CD4-positive, alpha-beta T cell treated with Interleukin-12 subunit alpha and Interleukin-12 subunit beta, for 1 hour (primary cell): ENCODE results near the gene RNU6-8.

Experiments used
- DNase-seq: peaks from one replicate; pipeline ENCODE4 v3.0.0-alpha.2; 2020

The RNU6-8 gene

GRCh38 chr14:32203928-32204357, 874 bp upstream of the RNU6-8 start:
- peak; percentile 15 for DNase-seq

- DNase-seq, result peak; percentile 21
Measured at GRCh38 chr14:32202491-32202997, 525 bp downstream of the RNU6-8 start.

GRCh38 chr14:32201816-32202490, 1.1 kb downstream of the RNU6-8 start, which contains the start of gene RNU6-7:
Gene RNU6-7, plus strand, starts transcription at chr14:32202045.
- peak; percentile 48 for DNase-seq

DNA sequence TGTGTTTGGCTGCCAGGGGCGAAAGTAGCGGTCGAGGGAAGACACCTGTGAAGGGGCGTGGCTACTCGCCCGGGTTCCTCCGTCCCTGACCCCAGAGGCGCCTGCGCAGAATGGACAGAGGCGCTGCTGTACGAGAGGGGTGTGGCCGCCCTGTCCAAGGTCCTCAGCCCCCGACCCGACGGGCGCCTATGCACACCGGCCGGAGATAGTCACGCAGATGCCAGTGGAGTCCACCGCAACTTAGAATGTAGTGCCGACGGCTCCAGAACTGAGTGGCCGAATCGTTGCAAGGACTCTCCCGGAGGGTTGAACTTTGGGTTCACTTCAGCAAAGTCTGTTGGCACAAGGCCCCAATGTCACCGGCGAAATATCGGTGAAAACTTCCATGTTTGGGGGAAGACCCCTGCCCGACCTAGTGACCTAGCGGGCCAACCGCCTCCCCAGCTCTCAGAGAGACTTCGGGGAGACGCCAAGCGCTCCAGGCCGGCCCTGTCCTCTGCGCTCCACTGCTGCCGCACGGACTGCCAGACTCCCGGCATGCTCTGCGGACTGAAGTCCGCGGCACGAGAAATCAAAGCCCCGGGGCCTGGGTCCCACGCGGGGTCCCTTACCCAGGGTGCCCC, 1.8 kb downstream of the RNU6-8 start:
- DNase-seq, result peak; percentile 80

DNA sequence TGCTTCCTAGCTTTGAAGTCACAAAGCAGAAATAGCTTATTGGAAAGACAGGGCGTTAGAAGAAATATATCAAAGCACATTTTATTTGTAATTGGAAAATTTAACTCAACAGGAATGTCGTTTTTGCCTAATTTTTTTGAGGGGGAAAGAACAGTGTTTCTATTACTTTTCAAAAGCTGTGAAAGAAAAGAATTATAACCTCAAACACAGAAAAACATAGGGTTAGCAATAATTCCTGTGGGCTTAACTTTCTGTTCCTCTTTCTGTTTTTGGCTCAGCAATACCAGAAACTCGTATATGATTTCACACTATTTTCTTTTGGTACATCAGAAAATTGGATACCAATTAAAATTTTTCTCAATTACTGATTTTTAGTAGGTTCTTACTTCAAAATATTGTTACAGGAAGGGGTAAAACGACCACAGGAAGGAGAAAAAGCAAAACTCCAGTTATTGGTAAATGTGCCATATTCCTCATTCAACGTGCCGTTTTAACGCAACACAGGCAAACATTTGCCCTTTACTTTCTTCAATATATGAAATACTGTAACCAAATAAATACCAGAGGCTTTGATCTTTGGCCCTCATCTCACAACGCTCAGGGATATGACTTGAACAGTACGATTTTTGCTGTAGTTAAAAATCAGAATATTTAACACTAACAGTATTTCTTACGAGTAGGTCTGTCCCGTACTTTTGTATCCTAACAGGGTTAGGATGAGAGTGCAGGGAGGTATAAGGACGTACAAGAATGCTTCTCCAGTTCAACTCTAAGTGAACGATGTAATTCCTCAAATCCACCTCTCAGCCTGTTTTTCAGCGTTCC, 2.5 kb downstream of the RNU6-8 start:
- DNase-seq, result no peak

DNA sequence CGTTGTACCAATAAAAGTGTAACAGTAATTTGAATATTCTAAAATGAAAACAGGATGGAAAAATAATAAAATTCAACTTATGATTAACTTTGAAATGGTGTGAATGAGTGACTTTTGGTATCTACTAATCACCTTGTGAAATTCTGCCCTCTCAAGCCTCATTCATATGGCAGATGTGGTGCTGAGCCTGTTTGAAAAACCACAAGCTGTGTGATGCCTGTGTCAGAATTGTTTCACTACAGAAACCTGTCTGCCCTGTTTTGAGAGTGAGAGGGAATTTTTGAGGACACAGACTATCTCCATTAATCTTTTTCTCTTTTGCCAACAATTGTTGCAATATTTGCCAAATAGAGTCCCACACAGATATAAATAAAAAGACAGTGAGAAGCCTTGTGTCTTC, 5.2 kb downstream of the RNU6-8 start:
- no peak for DNase-seq

DNA sequence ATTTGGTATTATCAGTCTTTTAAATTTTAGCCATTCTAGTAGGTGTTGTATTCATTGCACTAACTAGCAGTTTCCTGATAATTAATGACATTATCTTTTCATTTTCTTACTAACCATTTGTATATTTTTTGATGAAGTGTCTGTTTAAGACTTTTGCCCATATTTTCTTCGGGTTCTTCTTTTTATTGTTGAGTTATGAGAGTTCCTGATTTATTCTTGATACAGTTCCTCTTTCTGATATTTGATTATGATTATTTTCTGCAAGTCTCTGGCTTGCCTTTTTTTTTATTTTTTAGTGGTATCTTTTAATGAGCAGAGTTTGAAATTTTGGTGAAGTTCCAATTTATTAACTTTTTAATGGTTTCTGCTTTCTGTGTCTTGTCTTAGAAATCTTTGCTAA, 7.4 kb downstream of the RNU6-8 start:
- no peak for DNase-seq

DNA sequence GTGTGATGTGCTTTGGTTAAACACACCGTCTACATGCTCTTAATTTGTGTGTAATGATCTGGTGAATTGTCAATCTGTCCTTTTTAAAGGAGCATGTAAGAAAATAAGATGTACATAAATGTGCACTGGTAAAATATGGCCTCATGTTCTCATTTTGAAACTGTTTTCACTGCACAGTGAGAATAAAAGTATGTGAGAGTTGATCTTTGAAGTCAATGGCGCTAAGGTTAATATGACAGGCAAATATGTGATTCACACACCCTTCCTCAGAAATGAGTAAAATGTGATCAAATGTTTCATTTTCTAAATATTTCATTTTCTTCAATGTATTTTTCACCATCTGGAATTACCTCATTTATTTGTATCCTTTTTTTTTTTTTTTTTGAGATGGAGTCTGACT, 9.5 kb downstream of the RNU6-8 start:
- no peak for DNase-seq

GRCh38 chr14:32192712-32193373, 10.2 kb downstream of the RNU6-8 start:
- DNase-seq, result no peak

GRCh38 chr14:32190673-32191072, 12.4 kb downstream of the RNU6-8 start:
- no peak for DNase-seq

- DNase-seq, result no peak
Measured at GRCh38 chr14:32189811-32190210, 13.3 kb downstream of the RNU6-8 start.

GRCh38 chr14:32186248-32186647, 16.8 kb downstream of the RNU6-8 start:
- DNase-seq, result no peak

GRCh38 chr14:32185097-32185496, 18.0 kb downstream of the RNU6-8 start:
- no peak for DNase-seq

DNA sequence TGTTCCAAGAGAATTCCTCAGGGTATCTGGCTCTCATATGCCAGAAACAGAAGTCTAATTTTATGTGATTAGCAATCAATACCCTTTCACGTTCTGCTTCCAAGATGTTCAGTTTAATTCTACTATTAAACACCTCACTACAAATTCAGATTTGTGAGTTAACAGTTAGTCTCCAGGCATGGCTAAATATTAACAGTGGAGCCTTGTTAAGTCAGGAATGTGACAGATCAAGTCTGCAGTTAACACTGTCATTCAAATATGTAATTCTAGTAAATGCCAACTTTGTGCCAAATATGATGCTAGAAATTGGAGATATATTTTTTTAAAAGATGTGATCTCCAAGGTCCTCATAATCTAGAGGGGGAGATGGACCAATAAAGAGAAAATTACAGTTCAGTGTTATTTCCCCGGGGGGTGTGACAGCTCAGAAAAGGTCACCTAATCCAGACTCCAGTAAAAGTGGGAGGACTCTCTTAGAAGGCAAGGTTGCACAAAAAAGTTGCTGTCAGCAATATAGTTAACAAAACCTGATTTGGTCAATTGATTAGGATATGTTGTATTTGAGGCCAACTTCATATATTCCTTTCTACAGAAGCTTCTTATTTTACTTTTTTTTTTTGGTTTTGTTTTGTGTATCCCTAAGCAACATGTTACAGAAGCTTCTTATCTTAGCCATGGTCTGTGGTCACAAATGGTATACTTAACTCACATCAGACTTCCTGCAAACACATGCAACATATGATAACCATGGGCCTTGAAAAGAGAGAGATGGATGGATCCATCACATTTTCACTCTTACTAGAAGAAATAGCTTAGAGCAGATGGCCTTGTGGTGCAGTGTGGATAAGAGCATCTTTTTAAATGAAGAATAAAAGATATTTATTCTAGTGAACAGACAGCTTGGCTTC, 19.7 kb downstream of the RNU6-8 start:
- DNase-seq, result no peak

GRCh38 chr14:32171469-32171868, 31.6 kb downstream of the RNU6-8 start:
- no peak for DNase-seq

DNA sequence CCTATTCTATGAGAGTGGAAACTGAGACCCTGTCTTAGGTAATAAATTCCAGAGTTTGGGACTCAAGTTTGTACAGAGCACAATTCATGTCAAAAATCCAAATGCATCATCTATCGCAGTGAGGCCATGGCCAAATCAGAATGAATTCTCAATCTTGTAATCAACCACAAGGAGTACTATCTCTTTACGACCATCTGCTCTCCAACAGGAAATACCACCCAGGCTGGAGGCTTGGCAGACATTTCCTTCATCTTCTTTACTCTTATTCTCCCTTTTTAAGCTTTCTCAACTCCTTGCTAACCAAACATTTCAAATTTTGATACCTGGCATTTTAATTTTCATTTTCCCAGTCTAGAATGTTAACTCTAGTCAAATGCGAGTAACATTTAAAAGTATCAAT, 33.9 kb downstream of the RNU6-8 start:
- DNase-seq, result no peak

- no peak for DNase-seq
Measured at GRCh38 chr14:32167907-32168306, 35.2 kb downstream of the RNU6-8 start.

- no peak for DNase-seq
Measured at GRCh38 chr14:32166924-32167323, 36.1 kb downstream of the RNU6-8 start.

DNA sequence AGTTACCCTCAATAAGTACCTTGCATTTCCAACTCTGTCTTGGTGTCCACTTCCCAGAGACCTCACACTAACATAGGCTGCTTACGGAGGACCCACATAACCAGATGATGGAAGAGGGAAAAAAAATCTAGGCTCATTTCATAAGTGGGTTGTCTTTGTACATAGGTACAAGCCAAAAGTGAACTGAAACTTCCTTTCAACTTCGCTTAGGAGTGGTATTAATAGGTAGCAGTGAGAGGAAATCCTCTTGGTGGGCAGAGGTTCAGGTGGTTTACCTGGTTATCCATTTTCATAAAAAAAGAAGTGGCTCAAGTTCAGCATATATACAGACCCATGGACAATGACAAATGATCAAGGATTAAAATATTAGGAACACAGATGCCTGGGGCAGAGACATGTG, 37.0 kb downstream of the RNU6-8 start:
- DNase-seq, result no peak
